A673 (cell line): Measurements from ENCODE around the gene DHRS4L2. TPM values are rescaled to one million over a fixed set of nuclear protein-coding genes. Genes with fewer than 3 reads are reported as not detected.
"Not testable (repeated sequence)": the region's sequence is repeated elsewhere in the genome, so short reads cannot be mapped to it uniquely, and the experiment has no call there.

Experiments
- BruUV-seq: library from RNA; stranded (reverse); fragments of 400-500 nt; replicated peaks from 2 replicates; lab custom pipeline; 2021; lab: Mats Ljungman, UMichigan
- CTCF ChIA-PET: fragments of 300-600 bp; sonication (Branson Sonifier 250); formaldehyde crosslinking; loops from one replicate; lab custom pipeline; 2022; ENCODE audit warnings: antibody characterized with exemption; lab: Charles Lee
- POLR2A ChIA-PET: fragments of 300-600 bp; sonication (Branson Sonifier 250); formaldehyde crosslinking; loops from one replicate; lab custom pipeline; 2022; ENCODE audit warnings: antibody characterized with exemption; ENCODE audit not compliant: low non-redundant PET; lab: Charles Lee
- DNase-seq: peaks from one replicate; pipeline ENCODE4 v3.0.0-alpha.2; 2015; ENCODE audit warnings: low spot score
- H3K27ac ChIP-seq: fragments of 200-600 bp; sonication (generic); 2 replicates; pipeline ENCODE4 v1.5.1; 2016; ENCODE audit warnings: mixed run types, low read depth, mild to moderate bottlenecking, mixed read lengths, antibody characterized with exemption, low read length; ENCODE audit not compliant: poor library complexity, severe bottlenecking
- H3K27me3 ChIP-seq: fragments of 200-600 bp; sonication (generic); replicated peaks from 2 replicates; pipeline ENCODE4 v1.6.1; 2017; ENCODE audit warnings: mixed run types, low read depth, mild to moderate bottlenecking, mixed read lengths, antibody characterized with exemption, low read length; ENCODE audit not compliant: insufficient read depth, poor library complexity
- H3K36me3 ChIP-seq: fragments of 200-600 bp; sonication (generic); 2 replicates; pipeline ENCODE4 v1.6.1; 2016; ENCODE audit warnings: mixed run types, mild to moderate bottlenecking, mixed read lengths, antibody characterized with exemption, low read length; ENCODE audit not compliant: insufficient read depth, poor library complexity, severe bottlenecking
- H3K4me1 ChIP-seq: fragments of 200-600 bp; sonication (generic); 2 replicates; pipeline ENCODE4 v1.6.1; 2017; ENCODE audit warnings: mixed run types, mild to moderate bottlenecking, mixed read lengths, antibody characterized with exemption, low read length; ENCODE audit not compliant: insufficient read depth, poor library complexity, severe bottlenecking
- H3K4me3 ChIP-seq: fragments of 200-600 bp; sonication (generic); 2 replicates; pipeline ENCODE4 v1.5.1; 2016; ENCODE audit warnings: low read depth, mixed run types, mild to moderate bottlenecking, mixed read lengths, low read length; ENCODE audit not compliant: poor library complexity, severe bottlenecking
- H3K9me3 ChIP-seq: fragments of 200-600 bp; sonication (generic); 2 replicates; pipeline ENCODE4 v1.6.1; 2016; ENCODE audit warnings: mixed run types, low read depth, mild to moderate bottlenecking, mixed read lengths, antibody characterized with exemption, low read length; ENCODE audit not compliant: poor library complexity, severe bottlenecking
- CTCF ChIP-seq: fragments of 300-800, 200-600 bp; sonication (generic); conservative IDR thresholded peaks from 2 replicates; pipeline ENCODE4 v1.5.1; 2017; ENCODE audit warnings: low read depth, mild to moderate bottlenecking, antibody characterized with exemption, low read length, moderate library complexity, mixed read lengths
- EZH2 ChIP-seq: fragments of 200-600 bp; sonication (generic); IDR thresholded peaks from 2 replicates; pipeline ENCODE4 v1.6.1; 2017; ENCODE audit warnings: borderline replicate concordance, low read depth, mild to moderate bottlenecking, mixed read lengths, antibody characterized with exemption, low read length; ENCODE audit not compliant: poor library complexity, severe bottlenecking
- intact Hi-C: fragments of 100-400 bp; cut with micrococcal nuclease; formaldehyde crosslinking; loops from one replicate; pipeline ENCODE4 v1.10.0; 2022; ENCODE audit not compliant: unreplicated experiment
- total RNA-seq: library from RNA; stranded (reverse); gene quantifications from 2 replicates; pipeline ENCODE4 v1.2.3, GENCODE V29; 2021

DHRS4L2 gene
- total RNA-seq, 1 experiment from 2014 or later: 9.3 TPM

GRCh38 chr14:23951590-23952201 is 37.0 kb upstream of the DHRS4L2 start:
- POLR2A ChIA-PET: no interaction called here
- H3K36me3 ChIP-seq: no peaks in the 10 kb centered on the region
- 0 out of 2 replicates have a peak, but pooled peaks have one; percentile 18 for TF ChIP-seq CTCF
- no peak for TF ChIP-seq EZH2
- no peak overlapping the region for H3K4me3 ChIP-seq
- BruUV-seq: no TSS peak
- intact Hi-C loops: loop anchor here (10.0 kb wide), 1 partner anchor 63 kb away; no protein-coding TSS in a partner anchor
- no peak overlapping the region for H3K27ac ChIP-seq
- H3K27me3 ChIP-seq: no peaks in the 10 kb centered on the region
- DNase-seq: no peak
- no peaks in the 10 kb centered on the region for H3K9me3 ChIP-seq
- peaks cover 7% of the 10 kb centered on the region for H3K4me1 ChIP-seq
- CTCF ChIA-PET: no interaction called here

GRCh38 chr14:23953116-23953463 is 35.6 kb upstream of the DHRS4L2 start:
- POLR2A ChIA-PET: not testable (repeated sequence)

GRCh38 chr14:23953464-23954278 is 35.1 kb upstream of the DHRS4L2 start, which contains the start of gene DHRS4:
TSS of gene DHRS4 (plus strand) at chr14:23953770. CDS start at chr14:23953789, 19 bp downstream.
- Histone ChIP-seq H3K27ac (peak within 1 kb of the TSS; percentile 80), H3K4me3 (peak within 1 kb of the TSS; percentile 79), H3K9me3 (no peaks in the 10 kb centered on the region), H3K36me3 (no peaks in the 10 kb centered on the region), H3K4me1 (peaks cover 7% of the 10 kb centered on the region), H3K27me3 (no peaks in the 10 kb centered on the region)
- TF ChIP-seq EZH2 (no peak), CTCF (peak; percentile 96)
- TSS peak; percentile 67 for BruUV-seq
- CTCF ChIA-PET: no interaction called here
- POLR2A ChIA-PET: no interaction called here
- intact Hi-C loops: loop anchor here (10.0 kb wide), 1 partner anchor 61 kb away; no protein-coding TSS in a partner anchor
- DNase-seq: peak; percentile 85

More at GRCh38 chr14:23953116-23953463, 35.6 kb upstream of the DHRS4L2 start:
- H3K9me3 ChIP-seq, DNase-seq, H3K4me1 ChIP-seq, CTCF ChIA-PET, H3K27me3 ChIP-seq, H3K36me3 ChIP-seq, BruUV-seq: not testable (repeated sequence)
- H3K4me3 ChIP-seq: peak overlapping the region; percentile 79
- intact Hi-C loops: loop anchor here (10.0 kb wide), 1 partner anchor 62 kb away; no protein-coding TSS in a partner anchor
- peak overlapping the region; percentile 80 for H3K27ac ChIP-seq

DNA sequence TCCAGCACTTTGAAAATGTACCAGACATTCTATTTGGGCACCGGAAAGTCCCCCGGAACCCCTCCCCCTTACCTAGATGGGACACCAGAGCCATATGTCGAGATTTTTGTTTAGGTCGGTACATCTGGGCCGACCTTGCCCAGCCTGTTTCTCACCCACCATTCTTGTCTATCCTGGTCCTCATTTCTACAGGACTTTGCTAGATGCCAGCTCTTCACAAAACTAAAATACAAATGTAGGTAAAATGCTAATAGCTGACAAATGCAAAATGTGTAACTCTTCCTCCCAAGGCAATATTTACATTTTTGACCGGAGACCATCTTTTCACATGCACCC is 34.5 kb upstream of the DHRS4L2 start:
- DNase-seq, POLR2A ChIA-PET, H3K27me3 ChIP-seq, BruUV-seq, CTCF ChIA-PET, H3K9me3 ChIP-seq, H3K4me1 ChIP-seq, H3K36me3 ChIP-seq: not testable (repeated sequence)
- H3K27ac ChIP-seq: peak overlapping the region; percentile 80
- intact Hi-C loops: loop anchor here (10.0 kb wide), 1 partner anchor 61 kb away; no protein-coding TSS in a partner anchor
- H3K4me3 ChIP-seq: peak overlapping the region; percentile 79

GRCh38 chr14:23954965-23955364 is 33.8 kb upstream of the DHRS4L2 start:
- POLR2A ChIA-PET, H3K4me3 ChIP-seq, CTCF ChIA-PET, H3K4me1 ChIP-seq, H3K36me3 ChIP-seq, H3K9me3 ChIP-seq, BruUV-seq, H3K27me3 ChIP-seq, DNase-seq, H3K27ac ChIP-seq: not testable (repeated sequence)
- intact Hi-C loops: loop anchor here (10.0 kb wide), 1 partner anchor 60 kb away; no protein-coding TSS in a partner anchor
